HCT116 (cell line): ENCODE data around the gene FBXO5.
A peak's percentile ranks its signal among the peaks of the same experiment; 100 is the strongest.

Experiments used
- ATF3 ChIP-seq: IDR thresholded peaks from 2 replicates; pipeline ENCODE4 v1.6.1; 2012
- CTCF ChIP-seq, 3 experiments: fragments of 200-600 bp in 1 of 3; sonication (generic) in 1 of 3; IDR thresholded peaks in 2 of 3; conservative IDR thresholded peaks in 1 of 3; 2 replicates each; pipeline ENCODE4 v1.5.1; 2012 to 2017; ENCODE audit warnings: low read depth in 2 of 3, low read length in 2 of 3, antibody characterized with exemption in 1 of 3, borderline replicate concordance in 1 of 3, control low read depth in 1 of 3, mild to moderate bottlenecking in 1 of 3, mixed read lengths in 1 of 3, mixed run types in 1 of 3, moderate library complexity in 1 of 3; ENCODE audit not compliant: insufficient read depth in 1 of 3
- EZH2 ChIP-seq: fragments of 200-600 bp; sonication (generic); IDR thresholded peaks from 2 replicates; pipeline ENCODE4 v1.6.1; 2017; ENCODE audit warnings: antibody characterized with exemption, mixed run types
- EZH2phosphoT487 ChIP-seq: fragments of 200-600 bp; IDR thresholded peaks from 2 replicates; pipeline ENCODE4 v1.6.1; 2018; ENCODE audit warnings: antibody characterized with exemption, borderline replicate concordance
- JUND ChIP-seq: IDR thresholded peaks from 2 replicates; pipeline ENCODE4 v1.6.1; 2012
- POLR2A ChIP-seq: IDR thresholded peaks from 2 replicates; pipeline ENCODE4 v1.7.0; 2011; ENCODE audit warnings: borderline replicate concordance; ENCODE audit not compliant: insufficient read depth, insufficient read length; ENCODE audit errors: extremely low read depth
- POLR2AphosphoS5 ChIP-seq: IDR thresholded peaks from 2 replicates; pipeline ENCODE4 v1.6.1; 2011; ENCODE audit warnings: mild to moderate bottlenecking, low read depth, low read length, moderate library complexity
- RAD21 ChIP-seq: IDR thresholded peaks from 2 replicates; pipeline ENCODE4 v1.6.1; 2012; ENCODE audit warnings: low read depth, mild to moderate bottlenecking
- TF ChIP-seq, protein P1 (sequence below): IDR thresholded peaks from 2 replicates; pipeline ENCODE4 v1.6.1; 2012; ENCODE audit warnings: low read depth

DNA sequence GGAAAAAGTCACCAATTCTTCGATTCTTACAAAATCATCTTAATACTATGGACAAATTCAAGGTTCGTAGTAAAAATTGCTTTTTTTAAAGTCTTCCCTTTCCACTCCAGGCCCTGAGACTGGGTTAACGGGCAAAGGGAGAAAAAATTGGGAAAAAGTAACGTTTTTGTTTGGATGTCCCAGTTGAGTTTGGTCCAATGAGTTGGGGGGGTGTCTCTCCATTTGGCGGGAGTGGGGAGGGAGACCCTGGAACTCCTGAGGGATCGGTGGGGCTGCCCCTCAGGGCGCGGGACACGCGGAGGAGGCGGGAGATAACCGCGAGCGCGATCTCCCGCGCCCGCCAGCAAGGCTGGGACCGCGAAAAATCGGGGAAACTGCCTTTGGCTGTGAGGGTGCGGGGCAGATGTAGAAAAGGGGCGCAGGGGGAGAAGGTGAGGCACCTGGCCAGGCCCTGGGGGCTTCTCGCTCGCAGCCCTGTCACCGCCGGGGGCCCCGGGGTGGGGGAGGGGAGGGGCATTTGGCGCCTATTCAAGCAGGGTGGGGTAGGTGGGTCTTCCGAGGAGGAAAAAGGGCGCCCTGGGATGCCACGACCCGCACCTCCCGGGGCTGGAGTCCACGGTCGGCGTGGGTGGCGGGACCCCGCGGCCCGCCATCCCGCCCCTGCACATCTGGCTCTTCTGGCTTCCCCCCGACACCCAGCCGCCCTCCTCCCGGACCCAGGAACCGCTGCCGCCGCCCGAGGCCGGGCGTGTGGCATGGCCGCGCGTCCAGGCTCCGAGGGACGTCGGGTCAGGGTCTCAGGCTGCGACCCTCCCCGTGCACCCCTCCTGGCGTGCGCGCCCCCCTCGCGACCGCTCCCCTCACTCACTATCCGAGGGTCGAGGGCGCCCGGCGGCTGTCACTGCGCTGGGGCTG is 595 bp downstream of the FBXO5 start:
- no peak for TF ChIP-seq EZH2
- TF ChIP-seq CTCF (IDR thresholded peaks at IDR 0.05 in 2 of 3, conservative IDR thresholded peaks at IDR 0.05 in 1 of 3; ENCODE audit: borderline replicate concordance in 1 of 3, insufficient read depth in 1 of 3, low read depth in 2 of 3, low read length in 2 of 3) = no peak
- TF ChIP-seq EZH2phosphoT487 = no peak
- TF ChIP-seq POLR2A = peak; percentile 19
- no peak for TF ChIP-seq RAD21
- TF ChIP-seq JUND = no peak
- 0 out of 2 replicates have a peak, but pooled peaks have one; percentile 20 for TF ChIP-seq POLR2AphosphoS5
- TF ChIP-seq, protein P1, sequence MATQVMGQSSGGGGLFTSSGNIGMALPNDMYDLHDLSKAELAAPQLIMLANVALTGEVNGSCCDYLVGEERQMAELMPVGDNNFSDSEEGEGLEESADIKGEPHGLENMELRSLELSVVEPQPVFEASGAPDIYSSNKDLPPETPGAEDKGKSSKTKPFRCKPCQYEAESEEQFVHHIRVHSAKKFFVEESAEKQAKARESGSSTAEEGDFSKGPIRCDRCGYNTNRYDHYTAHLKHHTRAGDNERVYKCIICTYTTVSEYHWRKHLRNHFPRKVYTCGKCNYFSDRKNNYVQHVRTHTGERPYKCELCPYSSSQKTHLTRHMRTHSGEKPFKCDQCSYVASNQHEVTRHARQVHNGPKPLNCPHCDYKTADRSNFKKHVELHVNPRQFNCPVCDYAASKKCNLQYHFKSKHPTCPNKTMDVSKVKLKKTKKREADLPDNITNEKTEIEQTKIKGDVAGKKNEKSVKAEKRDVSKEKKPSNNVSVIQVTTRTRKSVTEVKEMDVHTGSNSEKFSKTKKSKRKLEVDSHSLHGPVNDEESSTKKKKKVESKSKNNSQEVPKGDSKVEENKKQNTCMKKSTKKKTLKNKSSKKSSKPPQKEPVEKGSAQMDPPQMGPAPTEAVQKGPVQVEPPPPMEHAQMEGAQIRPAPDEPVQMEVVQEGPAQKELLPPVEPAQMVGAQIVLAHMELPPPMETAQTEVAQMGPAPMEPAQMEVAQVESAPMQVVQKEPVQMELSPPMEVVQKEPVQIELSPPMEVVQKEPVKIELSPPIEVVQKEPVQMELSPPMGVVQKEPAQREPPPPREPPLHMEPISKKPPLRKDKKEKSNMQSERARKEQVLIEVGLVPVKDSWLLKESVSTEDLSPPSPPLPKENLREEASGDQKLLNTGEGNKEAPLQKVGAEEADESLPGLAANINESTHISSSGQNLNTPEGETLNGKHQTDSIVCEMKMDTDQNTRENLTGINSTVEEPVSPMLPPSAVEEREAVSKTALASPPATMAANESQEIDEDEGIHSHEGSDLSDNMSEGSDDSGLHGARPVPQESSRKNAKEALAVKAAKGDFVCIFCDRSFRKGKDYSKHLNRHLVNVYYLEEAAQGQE = no peak
- TF ChIP-seq ATF3 = no peak
